H1 (cell line): ENCODE measurements around the gene FAM149B1. TPM values are rescaled to one million over a fixed set of nuclear protein-coding genes. Genes with fewer than 3 reads are reported as not detected.

ENCODE experiments used
- CTCF ChIA-PET: fragments of 300-600 bp; sonication (Branson Sonifier 250); formaldehyde crosslinking; loops from one replicate; lab custom pipeline; 2021; ENCODE audit not compliant: partially characterized antibody; lab: Charles Lee
- POLR2A ChIA-PET: fragments of 300-600 bp; sonication (Branson Sonifier 250); formaldehyde crosslinking; loops from one replicate; lab custom pipeline; 2021; ENCODE audit warnings: inconsistent platforms; ENCODE audit not compliant: partially characterized antibody; lab: Charles Lee
- DNase-seq, 2 experiments: peaks; one replicate each; pipeline versions ENCODE4 v3.0.0 to v3.0.0-alpha.2; 2010 to 2022; ENCODE audit warnings: low spot score in 2 of 2, low read depth in 1 of 2, mixed read lengths in 1 of 2
- FAIRE-seq: peaks from 2 replicates; lab custom pipeline; 2011; peaks lifted over from hg19 to GRCh38; lab: Jason Lieb, UNC
- H2AFZ ChIP-seq: 2 replicates; pipeline ENCODE4 v1.8.1; 2012; ENCODE audit warnings: low read length, inconsistent platforms
- H2AK5ac ChIP-seq: 2 replicates; pipeline ENCODE4 v1.6.1; 2013; ENCODE audit warnings: low read depth, low read length
- H2BK120ac ChIP-seq: replicated peaks from 2 replicates; pipeline ENCODE3; 2013; ENCODE audit warnings: low read depth, low read length, inconsistent platforms
- H2BK12ac ChIP-seq: 2 replicates; pipeline ENCODE4 v1.6.1; 2013; ENCODE audit warnings: low read depth, low read length
- H2BK15ac ChIP-seq: 2 replicates; pipeline ENCODE4 v1.6.1; 2013; ENCODE audit warnings: low read length
- H2BK20ac ChIP-seq: 2 replicates; pipeline ENCODE4 v1.6.1; 2013; ENCODE audit warnings: low read length
- H2BK5ac ChIP-seq: 2 replicates; pipeline ENCODE4 v1.6.1; 2013; ENCODE audit warnings: low read depth, low read length
- H3K14ac ChIP-seq: 2 replicates; pipeline ENCODE4 v1.6.1; 2013; ENCODE audit warnings: inconsistent platforms; ENCODE audit not compliant: insufficient read length
- H3K18ac ChIP-seq: 2 replicates; pipeline ENCODE4 v1.6.1; 2013; ENCODE audit warnings: low read length; ENCODE audit errors: extremely low read depth
- H3K23ac ChIP-seq: 2 replicates; pipeline ENCODE4 v1.6.1; 2013; ENCODE audit warnings: inconsistent platforms; ENCODE audit not compliant: insufficient read length
- H3K23me2 ChIP-seq: 2 replicates; pipeline ENCODE4 v1.6.1; 2013; ENCODE audit warnings: low read depth, low read length
- H3K27ac ChIP-seq: 2 replicates; pipeline ENCODE4 v1.6.1; 2011; ENCODE audit warnings: low read depth, low read length, inconsistent platforms
- H3K27me3 ChIP-seq, 4 experiments: replicated peaks in 1 of 4; 1 replicate in 1 of 4; 2 replicates in 3 of 4; pipeline versions ENCODE4 v1.6.1 to v1.8.1; 2011 to 2013; ENCODE audit warnings: low read length in 3 of 4, mild to moderate bottlenecking in 3 of 4, inconsistent platforms in 2 of 4, mixed read lengths in 2 of 4, moderate library complexity in 1 of 4; ENCODE audit not compliant: control insufficient read depth in 3 of 4, insufficient read depth in 3 of 4; ENCODE audit errors: extremely low read depth in 1 of 4
- H3K36me3 ChIP-seq, 4 experiments: 2 replicates each; pipeline versions ENCODE4 v1.6.1 to v1.8.1; 2011 to 2013; ENCODE audit warnings: mild to moderate bottlenecking in 4 of 4, low read length in 3 of 4, moderate library complexity in 2 of 4, control low read depth in 1 of 4, inconsistent platforms in 1 of 4; ENCODE audit not compliant: insufficient read depth in 4 of 4, control insufficient read depth in 2 of 4
- H3K4ac ChIP-seq: replicated peaks from 2 replicates; pipeline ENCODE3; 2013; ENCODE audit warnings: low read length, low read depth, mixed read lengths, inconsistent platforms; ENCODE audit not compliant: insufficient read length
- H3K4me1 ChIP-seq, 4 experiments: replicated peaks in 1 of 4; 1 replicate in 1 of 4; 2 replicates in 3 of 4; pipeline versions ENCODE4 v1.6.1 to v1.8.1; 2011 to 2013; ENCODE audit warnings: low read length in 3 of 4, inconsistent platforms in 2 of 4, mixed read lengths in 1 of 4; ENCODE audit not compliant: insufficient read depth in 4 of 4, control insufficient read depth in 3 of 4
- H3K4me2 ChIP-seq, 2 experiments: 2 replicates each; pipeline versions ENCODE4 v1.6.1 to v1.8.1; 2011 to 2013; ENCODE audit warnings: low read depth in 2 of 2, low read length in 2 of 2, control low read depth in 1 of 2, inconsistent platforms in 1 of 2, mild to moderate bottlenecking in 1 of 2; ENCODE audit not compliant: insufficient read depth in 1 of 2
- H3K4me3 ChIP-seq, 4 experiments: fragments of 200-600, 300-600 bp in 1 of 4; sonication (generic), shearing (Covaris generic), sonication (Bioruptor Twin) in 1 of 4; 2 replicates each; pipeline versions ENCODE4 v1.5.1 to v1.8.1; 2011 to 2016; ENCODE audit warnings: low read length in 4 of 4, low read depth in 3 of 4, control low read depth in 2 of 4, inconsistent platforms in 2 of 4, mild to moderate bottlenecking in 2 of 4, mixed read lengths in 1 of 4, moderate library complexity in 1 of 4; ENCODE audit not compliant: insufficient read depth in 2 of 4; ENCODE audit errors: extremely low read depth in 1 of 4
- H3K56ac ChIP-seq: replicated peaks from 2 replicates; pipeline ENCODE3; 2013; ENCODE audit warnings: low read depth, mild to moderate bottlenecking, mixed read lengths, low read length, inconsistent platforms; ENCODE audit not compliant: insufficient read length
- H3K79me1 ChIP-seq: 2 replicates; pipeline ENCODE4 v1.6.1; 2013; ENCODE audit warnings: low read depth, low read length, control low read depth
- H3K79me2 ChIP-seq, 2 experiments: 2 replicates each; pipeline versions ENCODE4 v1.6.1 to v1.8.1; 2012 to 2013; ENCODE audit warnings: low read length in 2 of 2, mild to moderate bottlenecking in 2 of 2, inconsistent platforms in 1 of 2; ENCODE audit not compliant: insufficient read depth in 2 of 2, control insufficient read depth in 1 of 2
- H3K9ac ChIP-seq, 4 experiments: replicated peaks in 1 of 4; 1 replicate in 1 of 4; 2 replicates in 3 of 4; pipeline versions ENCODE4 v1.6.1 to v1.8.1; 2011 to 2013; ENCODE audit warnings: low read depth in 3 of 4, low read length in 3 of 4, control low read depth in 2 of 4, mild to moderate bottlenecking in 2 of 4, moderate library complexity in 2 of 4, inconsistent platforms in 1 of 4; ENCODE audit errors: extremely low read depth in 1 of 4
- H3K9me3 ChIP-seq, 2 experiments: 2 replicates each; pipeline versions ENCODE4 v1.6.1 to v1.8.1; 2012 to 2013; ENCODE audit warnings: mild to moderate bottlenecking in 2 of 2, moderate library complexity in 2 of 2, control low read depth in 1 of 2, inconsistent platforms in 1 of 2, low read depth in 1 of 2, low read length in 1 of 2, mixed read lengths in 1 of 2; ENCODE audit not compliant: insufficient read depth in 2 of 2
- H4K20me1 ChIP-seq, 2 experiments: replicated peaks in 1 of 2; 2 replicates each; pipeline versions ENCODE3 to v1.8.1; 2011 to 2013; ENCODE audit warnings: inconsistent platforms in 2 of 2, low read length in 2 of 2, mild to moderate bottlenecking in 1 of 2; ENCODE audit not compliant: insufficient read depth in 2 of 2, control insufficient read depth in 1 of 2
- H4K5ac ChIP-seq: 2 replicates; pipeline ENCODE4 v1.6.1; 2013; ENCODE audit warnings: low read length, low read depth, mixed read lengths, inconsistent platforms; ENCODE audit not compliant: insufficient read length
- H4K8ac ChIP-seq: 2 replicates; pipeline ENCODE4 v1.8.0; 2013; ENCODE audit warnings: mild to moderate bottlenecking, moderate library complexity, low read length, inconsistent platforms; ENCODE audit not compliant: insufficient read depth; ENCODE audit errors: extremely low read depth
- H4K91ac ChIP-seq: replicated peaks from 2 replicates; pipeline ENCODE3; 2013; ENCODE audit warnings: low read length, mixed read lengths, inconsistent platforms; ENCODE audit not compliant: insufficient read length
- CHD1 ChIP-seq: IDR thresholded peaks from 2 replicates; pipeline ENCODE4 v1.6.1; 2012; ENCODE audit warnings: low read depth, low read length, improper control_type of control experiment
- CREB1 ChIP-seq: IDR thresholded peaks from 2 replicates; pipeline ENCODE4 v1.6.1; 2012; ENCODE audit warnings: inconsistent platforms
- E2F6 ChIP-seq: IDR thresholded peaks from 2 replicates; pipeline ENCODE4 v1.6.1; 2012; ENCODE audit warnings: inconsistent platforms
- EZH2 ChIP-seq: fragments of 200-600 bp; sonication (generic); IDR thresholded peaks from 2 replicates; pipeline ENCODE4 v1.7.1; 2012; ENCODE audit warnings: low read depth, mild to moderate bottlenecking, moderate library complexity, low read length, inconsistent platforms; ENCODE audit not compliant: severe bottlenecking
- HDAC2 ChIP-seq, 2 experiments: fragments of 300-600 bp in 1 of 2; sonication (generic) in 1 of 2; IDR thresholded peaks; 2 replicates each; pipeline ENCODE4 v1.6.1; 2011 to 2012; ENCODE audit warnings: low read depth in 2 of 2, low read length in 2 of 2, mild to moderate bottlenecking in 2 of 2, moderate library complexity in 2 of 2, borderline replicate concordance in 1 of 2, inconsistent platforms in 1 of 2
- MAFK ChIP-seq: IDR thresholded peaks from 2 replicates; pipeline ENCODE4 v1.6.1; 2012; ENCODE audit warnings: low read depth, mild to moderate bottlenecking, improper control_type of control experiment, low read length
- POLR2A ChIP-seq, 2 experiments: IDR thresholded peaks; 1 replicate in 1 of 2; 2 replicates in 1 of 2; pipeline ENCODE4 v1.6.1; 2011; ENCODE audit warnings: low read depth in 2 of 2, low read length in 2 of 2, mild to moderate bottlenecking in 2 of 2; ENCODE audit errors: control extremely low read depth in 1 of 2
- RBBP5 ChIP-seq: IDR thresholded peaks from 2 replicates; pipeline ENCODE4 v1.7.1; 2012; ENCODE audit warnings: low read depth, mild to moderate bottlenecking, inconsistent platforms, low read length, moderate library complexity, borderline replicate concordance
- SIN3A ChIP-seq, 2 experiments: IDR thresholded peaks in 1 of 2; conservative IDR thresholded peaks in 1 of 2; 2 replicates each; pipeline ENCODE4 v1.6.1; 2011 to 2012; ENCODE audit warnings: low read length in 2 of 2, improper control_type of control experiment in 1 of 2, low read depth in 1 of 2, mild to moderate bottlenecking in 1 of 2
- SP2 ChIP-seq: IDR thresholded peaks from 2 replicates; pipeline ENCODE4 v1.6.1; 2012; ENCODE audit warnings: mild to moderate bottlenecking, low read length, inconsistent platforms
- TCF12 ChIP-seq: IDR thresholded peaks from 2 replicates; pipeline ENCODE4 v1.6.1; 2011; ENCODE audit warnings: low read depth, mild to moderate bottlenecking, low read length
- ZNF274 ChIP-seq: IDR thresholded peaks from 2 replicates; pipeline ENCODE4 v1.7.0; 2012; ENCODE audit warnings: low read length, borderline replicate concordance; ENCODE audit errors: extremely low read depth
- WGBS, 2 experiments: shearing (Covaris generic) in 1 of 2; methylation state at CpG; one replicate each; pipeline versions ENCODE4 v1.1.6 to v1.1.7; 2013 to 2015; ENCODE audit warnings: low lambda C conversion rate in 2 of 2, mixed read lengths in 2 of 2, inconsistent platforms in 1 of 2, low coverage in 1 of 2, missing lambda C conversion rate in 1 of 2; ENCODE audit not compliant: insufficient replicate concordance in 2 of 2, insufficient coverage in 1 of 2, insufficient read length in 1 of 2; ENCODE audit errors: extremely low coverage in 1 of 2, missing lambda C conversion rate in 1 of 2; 5-methylcytosine and 5-hydroxymethylcytosine counted together
- polyA plus RNA-seq, 7 experiments: library from polyadenylated mRNA; depleted of rRNA in 3 of 7; stranded (reverse) in 5 of 7; unstranded in 2 of 7; fragments of >200 nt in 5 of 7; fragments of 200-250 nt in 2 of 7; gene quantifications; 1 replicate in 5 of 7; 2 replicates in 1 of 7; 4 replicates in 1 of 7; pipeline versions ENCODE4 v1.2.1 to v1.2.3, GENCODE V29; 2011 to 2013; ENCODE audit warnings: missing spikeins in 2 of 7, mixed read lengths in 2 of 7
- total RNA-seq: library from RNA; stranded (reverse); fragmentation: NEBNext Ultra II Directional; extraction: Animal tissue kit (Norgen Biotek cat#: 25700); gene quantifications from 2 replicates; pipeline ENCODE4 v1.2.1, GENCODE V29; 2021
- TF ChIP-seq, protein P1 (sequence below): IDR thresholded peaks from 2 replicates; pipeline ENCODE4 v1.6.1; 2011; ENCODE audit warnings: low read depth, mild to moderate bottlenecking, low read length; ENCODE audit not compliant: insufficient read depth

The FAM149B1 gene
- total and polyA plus RNA-seq, 2 of the 8 experiments (the other 6 are each of a cell fraction or from before 2014, with no cell fraction given), result 16.8 to 21.9 TPM

DNA sequence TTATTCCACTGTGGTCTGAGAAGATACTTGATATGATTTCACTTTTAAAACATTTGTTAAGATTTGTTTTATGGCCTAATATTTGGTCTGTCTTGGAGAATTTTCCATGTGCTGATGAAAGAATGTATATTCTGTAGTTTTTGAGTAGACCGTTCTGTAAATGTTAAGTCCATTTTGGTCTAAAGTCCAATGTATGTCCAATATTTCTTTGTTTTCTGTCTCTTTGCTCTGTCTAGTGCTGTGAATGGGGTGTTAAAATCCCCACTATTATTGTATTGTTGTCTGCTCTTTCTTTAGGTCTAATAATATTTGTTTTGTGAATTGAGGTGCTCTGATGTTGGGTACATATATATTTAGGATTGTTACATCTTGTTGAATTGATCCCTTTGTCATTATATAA, 47.8 kb downstream of the FAM149B1 start:
- Histone ChIP-seq H3K9ac (no peak overlapping the region), H3K4me2 (no peak overlapping the region), H4K8ac (no peak overlapping the region), H3K23me2 (no peaks in the 10 kb centered on the region), H3K14ac (no peak overlapping the region), H4K20me1 (peaks cover 0 to 2% of the 10 kb centered on the region in 2 experiments), H3K9me3 (no peaks in the 10 kb centered on the region), H3K27me3 (no peaks in the 10 kb centered on the region), H3K79me2 (no peaks in the 10 kb centered on the region), H3K4me1 (no peaks in the 10 kb centered on the region), H4K91ac (no peak overlapping the region), H3K4ac (no peak overlapping the region), H2BK12ac (no peak overlapping the region), H2BK15ac (no peak overlapping the region), H2BK120ac (no peak overlapping the region), H2AFZ (no peak overlapping the region), H3K36me3 (peaks cover 0 to 9% (median 3%) of the 10 kb centered on the region in 4 experiments; a peak in 4 of 8 replicates), H2BK5ac (no peak overlapping the region), H3K27ac (no peak overlapping the region), H2BK20ac (no peak overlapping the region), H3K23ac (no peak overlapping the region), H3K79me1 (no peaks in the 10 kb centered on the region), H4K5ac (no peak overlapping the region), H3K56ac (no peak overlapping the region), H3K4me3 (no peak overlapping the region), H3K18ac (no peak overlapping the region), H2AK5ac (no peak overlapping the region)
- FAIRE-seq, result no peak
- CTCF ChIA-PET, result no interaction called here
- 94% methylated on average over 1 of the region's 1 CpG; no CpG with 5 or more reads in 1 of the 2 experiments for WGBS, 2 experiments
- DNase-seq, result no peak
- POLR2A ChIA-PET, result interaction anchor here (1.5 kb wide), 1 partner anchor 31 kb away, joined by 4 read pairs; no protein-coding TSS in a partner anchor
- TF ChIP-seq EZH2, result no peak
- no peak for TF ChIP-seq SIN3A (conservative IDR thresholded peaks at IDR 0.05 in 1 of 2, IDR thresholded peaks at IDR 0.05 in 1 of 2; ENCODE audit: low read depth in 1 of 2, low read length in 2 of 2)
- TF ChIP-seq TCF12, result no peak
- no peak for TF ChIP-seq E2F6
- no peak for TF ChIP-seq POLR2A (IDR thresholded peaks at IDR 0.05; ENCODE audit: control extremely low read depth in 1 of 2, low read depth in 2 of 2, low read length in 2 of 2)
- TF ChIP-seq, protein P1, sequence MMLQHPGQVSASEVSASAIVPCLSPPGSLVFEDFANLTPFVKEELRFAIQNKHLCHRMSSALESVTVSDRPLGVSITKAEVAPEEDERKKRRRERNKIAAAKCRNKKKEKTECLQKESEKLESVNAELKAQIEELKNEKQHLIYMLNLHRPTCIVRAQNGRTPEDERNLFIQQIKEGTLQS, result no peak
- no peak for TF ChIP-seq CREB1
- no peak for TF ChIP-seq SP2
- TF ChIP-seq MAFK, result no peak
- TF ChIP-seq ZNF274, result no peak
- TF ChIP-seq CHD1, result no peak
- TF ChIP-seq RBBP5, result no peak
- no peak for TF ChIP-seq HDAC2 (IDR thresholded peaks at IDR 0.05; ENCODE audit: borderline replicate concordance in 1 of 2, low read depth in 2 of 2, low read length in 2 of 2)
